AG08396 (cell line): ENCODE results near the gene JADE2.

ENCODE experiments used
- DNase-seq: peaks from one replicate; pipeline ENCODE4 v3.0.0; 2012; ENCODE audit warnings: low spot score, mixed read lengths

The JADE2 gene

GRCh38 chr5:134570365-134570758 is 44.9 kb downstream of the JADE2 start:
- DNase-seq, result no peak

- DNase-seq, result no peak
Observed at GRCh38 chr5:134570886-134571285, 45.4 kb downstream of the JADE2 start.

- no peak for DNase-seq
Observed at GRCh38 chr5:134571693-134572405, 46.4 kb downstream of the JADE2 start.

- DNase-seq, result no peak
Observed at GRCh38 chr5:134572811-134573210, 47.3 kb downstream of the JADE2 start.

- no peak for DNase-seq
Observed at GRCh38 chr5:134574521-134574920, 49.1 kb downstream of the JADE2 start.

GRCh38 chr5:134575316-134575715 is 49.8 kb downstream of the JADE2 start:
- DNase-seq, result no peak

GRCh38 chr5:134576386-134577021 is 51.0 kb downstream of the JADE2 start:
- DNase-seq, result no peak

GRCh38 chr5:134577022-134577795 is 51.7 kb downstream of the JADE2 start:
- peak; percentile 85 for DNase-seq

- peak; percentile 78 for DNase-seq
Observed at GRCh38 chr5:134577796-134578577, 52.5 kb downstream of the JADE2 start.

GRCh38 chr5:134578578-134579283 is 53.3 kb downstream of the JADE2 start:
- DNase-seq, result no peak

- no peak for DNase-seq
Observed at GRCh38 chr5:134579284-134579771, 53.9 kb downstream of the JADE2 start.

- no peak for DNase-seq
Observed at GRCh38 chr5:134580001-134580460, 54.6 kb downstream of the JADE2 start.

- DNase-seq, result no peak
Observed at GRCh38 chr5:134581241-134581981, 55.9 kb downstream of the JADE2 start.

- no peak for DNase-seq
Observed at GRCh38 chr5:134582281-134582680, 56.8 kb downstream of the JADE2 start.

GRCh38 chr5:134582941-134583340 is 57.5 kb downstream of the JADE2 start:
- DNase-seq, result no peak

GRCh38 chr5:134583766-134584165 is 58.3 kb downstream of the JADE2 start:
- no peak for DNase-seq

GRCh38 chr5:134584662-134585061 is 59.2 kb downstream of the JADE2 start:
- no peak for DNase-seq

GRCh38 chr5:134585966-134586365 is 60.5 kb downstream of the JADE2 start:
- no peak for DNase-seq

- peak; percentile 85 for DNase-seq
Observed at GRCh38 chr5:134586866-134587524, 61.5 kb downstream of the JADE2 start.
